GM10266 (cell line): ENCODE results near the gene PRR5L.

Experiments used
- DNase-seq: peaks from one replicate; pipeline ENCODE4 v3.0.0; 2012; ENCODE audit errors: extremely low spot score
- CTCF ChIP-seq: IDR thresholded peaks from 2 replicates; pipeline ENCODE4 v1.5.1; 2012; ENCODE audit warnings: mild to moderate bottlenecking, low read depth; ENCODE audit not compliant: control insufficient read depth, insufficient read depth; ENCODE audit errors: missing control alignments

The PRR5L gene

GRCh38 chr11:36342327-36342726 is 46.2 kb downstream of the PRR5L start:
- no peak for DNase-seq
- no peak for TF ChIP-seq CTCF

- no peak for DNase-seq
- TF ChIP-seq CTCF, result no peak
Measured at GRCh38 chr11:36343436-36343835, 47.3 kb downstream of the PRR5L start.

GRCh38 chr11:36345084-36345511 is 49.0 kb downstream of the PRR5L start:
- no peak for TF ChIP-seq CTCF
- DNase-seq, result no peak

GRCh38 chr11:36345535-36346141 is 49.5 kb downstream of the PRR5L start:
- no peak for DNase-seq
- no peak for TF ChIP-seq CTCF

GRCh38 chr11:36346562-36347383 is 50.7 kb downstream of the PRR5L start:
- no peak for DNase-seq
- TF ChIP-seq CTCF, result no peak

- TF ChIP-seq CTCF, result no peak
- DNase-seq, result no peak
Measured at GRCh38 chr11:36347384-36347906, 51.4 kb downstream of the PRR5L start.
